ENCODE results near the gene PLEKHJ1. TPM values are rescaled to one million over a fixed set of nuclear protein-coding genes. Genes with fewer than 3 reads are reported as not detected.

PLEKHJ1 gene
- total and polyA plus RNA-seq, 2 experiments from 2014 or later, result 255 to 342 TPM

GRCh38 chr19:2193807-2194206, 42.3 kb downstream of the PLEKHJ1 start:
- H3K36me3 ChIP-seq, result peaks cover 2% of the 10 kb centered on the region
- no peak for DNase-seq (ENCODE audit: low read depth in 1 of 2, low spot score in 1 of 2)
- no peaks in the 10 kb centered on the region for H3K27me3 ChIP-seq
- H3K27ac ChIP-seq, result no peak overlapping the region
- H3K4me3 ChIP-seq, result no peak overlapping the region
- TF ChIP-seq CTCF (IDR thresholded peaks at IDR 0.05; ENCODE audit: low read depth, low read length), result no peak
- H3K4me1 ChIP-seq (ENCODE audit: low read depth), result peaks cover 13% of the 10 kb centered on the region
- H3K9me3 ChIP-seq (ENCODE audit: low read depth), result no peaks in the 10 kb centered on the region

- DNase-seq (ENCODE audit: low read depth in 1 of 2, low spot score in 1 of 2), result no peak
- TF ChIP-seq CTCF (IDR thresholded peaks at IDR 0.05; ENCODE audit: low read depth, low read length), result no peak
- no peaks in the 10 kb centered on the region for H3K9me3 ChIP-seq (ENCODE audit: low read depth)
- H3K4me1 ChIP-seq (ENCODE audit: low read depth), result peaks cover 22% of the 10 kb centered on the region
- no peak overlapping the region for H3K27ac ChIP-seq
- H3K4me3 ChIP-seq, result no peak overlapping the region
- peaks cover 2% of the 10 kb centered on the region for H3K36me3 ChIP-seq
- H3K27me3 ChIP-seq, result no peaks in the 10 kb centered on the region
Measured at GRCh38 chr19:2192862-2193261, 43.3 kb downstream of the PLEKHJ1 start.

GRCh38 chr19:2191456-2192310, 44.4 kb downstream of the PLEKHJ1 start:
- Histone ChIP-seq H3K4me1 (ENCODE audit: low read depth) (peaks cover 31% of the 10 kb centered on the region), H3K27me3 (no peaks in the 10 kb centered on the region), H3K9me3 (ENCODE audit: low read depth) (no peaks in the 10 kb centered on the region), H3K4me3 (no peak overlapping the region), H3K36me3 (peaks cover 2% of the 10 kb centered on the region), H3K27ac (peak overlapping the region; percentile 34)
- no peak for DNase-seq (ENCODE audit: low read depth in 1 of 2, low spot score in 1 of 2)
- no peak for TF ChIP-seq CTCF (IDR thresholded peaks at IDR 0.05; ENCODE audit: low read depth, low read length)

GRCh38 chr19:2190848-2191455, 45.2 kb downstream of the PLEKHJ1 start:
- Histone ChIP-seq H3K4me3 (no peak overlapping the region), H3K9me3 (ENCODE audit: low read depth) (no peaks in the 10 kb centered on the region), H3K36me3 (peaks cover 2% of the 10 kb centered on the region), H3K27ac (peak overlapping the region; percentile 34), H3K27me3 (no peaks in the 10 kb centered on the region), H3K4me1 (ENCODE audit: low read depth) (peaks cover 39% of the 10 kb centered on the region)
- TF ChIP-seq CTCF (IDR thresholded peaks at IDR 0.05; ENCODE audit: low read depth, low read length), result no peak
- no peak for DNase-seq (ENCODE audit: low read depth in 1 of 2, low spot score in 1 of 2)

- H3K36me3 ChIP-seq, result peaks cover 2% of the 10 kb centered on the region
- DNase-seq (ENCODE audit: low read depth in 1 of 2, low spot score in 1 of 2), result no peak
- no peak for TF ChIP-seq CTCF (IDR thresholded peaks at IDR 0.05; ENCODE audit: low read depth, low read length)
Measured at GRCh38 chr19:2189880-2190279, 46.2 kb downstream of the PLEKHJ1 start.

More at GRCh38 chr19:2189880-2190279, 46.2 kb downstream of the PLEKHJ1 start:
- Histone ChIP-seq H3K27me3 (no peaks in the 10 kb centered on the region), H3K27ac (no peak overlapping the region), H3K4me1 (ENCODE audit: low read depth) (peaks cover 49% of the 10 kb centered on the region), H3K9me3 (ENCODE audit: low read depth) (no peaks in the 10 kb centered on the region), H3K4me3 (no peak overlapping the region)
